DMS114 treated with DMSO at 0.1 percent for 48 hours (cell line): ENCODE measurements around the gene MYOF.
"Not testable (repeated sequence)": the region's sequence is repeated elsewhere in the genome, so short reads cannot be mapped to it uniquely, and the experiment has no call there.

Experiments
- DNase-seq: peaks from one replicate; lab custom pipeline; 2025; ENCODE audit not compliant: unreplicated experiment; lab: John Stamatoyannopoulos, UW

The MYOF gene

GRCh38 chr10:93352638-93353383 is 129.3 kb downstream of the MYOF start:
- DNase-seq: peak; percentile 51

- no peak for DNase-seq
Measured at GRCh38 chr10:93346694-93347093, 135.4 kb downstream of the MYOF start.

GRCh38 chr10:93346108-93346507 is 136.0 kb downstream of the MYOF start:
- DNase-seq: no peak

- DNase-seq: no peak
Measured at GRCh38 chr10:93344691-93345090, 137.4 kb downstream of the MYOF start.

- no peak for DNase-seq
Measured at GRCh38 chr10:93342921-93343320, 139.2 kb downstream of the MYOF start.

GRCh38 chr10:93342366-93342765 is 139.8 kb downstream of the MYOF start:
- DNase-seq: no peak

GRCh38 chr10:93337309-93337721 is 144.8 kb downstream of the MYOF start:
- DNase-seq: no peak

- DNase-seq: no peak
Measured at GRCh38 chr10:93336678-93337077, 145.5 kb downstream of the MYOF start.

GRCh38 chr10:93336110-93336509 is 146.0 kb downstream of the MYOF start:
- no peak for DNase-seq

GRCh38 chr10:93334901-93335327 is 147.2 kb downstream of the MYOF start:
- DNase-seq: no peak

- DNase-seq: no peak
Measured at GRCh38 chr10:93334181-93334580, 148.0 kb downstream of the MYOF start.

- DNase-seq: no peak
Measured at GRCh38 chr10:93333278-93333978, 148.7 kb downstream of the MYOF start.

- DNase-seq: no peak
Measured at GRCh38 chr10:93330824-93331223, 151.3 kb downstream of the MYOF start.

- DNase-seq: no peak
Measured at GRCh38 chr10:93319896-93320295, 162.2 kb downstream of the MYOF start.

GRCh38 chr10:93319096-93319495 is 163.0 kb downstream of the MYOF start:
- DNase-seq: no peak

GRCh38 chr10:93315246-93315645 is 166.9 kb downstream of the MYOF start:
- DNase-seq: no peak

- not testable (repeated sequence) for DNase-seq
Measured at GRCh38 chr10:93314656-93315055, 167.5 kb downstream of the MYOF start.

GRCh38 chr10:93313798-93314197 is 168.3 kb downstream of the MYOF start:
- no peak for DNase-seq

GRCh38 chr10:93309062-93309461 is 173.1 kb downstream of the MYOF start:
- DNase-seq: no peak

GRCh38 chr10:93305122-93305521 is 177.0 kb downstream of the MYOF start:
- DNase-seq: no peak

GRCh38 chr10:93300981-93301380 is 181.2 kb downstream of the MYOF start:
- no peak for DNase-seq

- no peak for DNase-seq
Measured at GRCh38 chr10:93300288-93300917, 181.7 kb downstream of the MYOF start.
